ENCODE measurements around the gene AP3D1. TPM values are rescaled to one million over a fixed set of nuclear protein-coding genes. Genes with fewer than 3 reads are reported as not detected.

The AP3D1 gene
- total and polyA plus RNA-seq, 10 donors: 32.8 to 112 (median 96.2) TPM

DNA sequence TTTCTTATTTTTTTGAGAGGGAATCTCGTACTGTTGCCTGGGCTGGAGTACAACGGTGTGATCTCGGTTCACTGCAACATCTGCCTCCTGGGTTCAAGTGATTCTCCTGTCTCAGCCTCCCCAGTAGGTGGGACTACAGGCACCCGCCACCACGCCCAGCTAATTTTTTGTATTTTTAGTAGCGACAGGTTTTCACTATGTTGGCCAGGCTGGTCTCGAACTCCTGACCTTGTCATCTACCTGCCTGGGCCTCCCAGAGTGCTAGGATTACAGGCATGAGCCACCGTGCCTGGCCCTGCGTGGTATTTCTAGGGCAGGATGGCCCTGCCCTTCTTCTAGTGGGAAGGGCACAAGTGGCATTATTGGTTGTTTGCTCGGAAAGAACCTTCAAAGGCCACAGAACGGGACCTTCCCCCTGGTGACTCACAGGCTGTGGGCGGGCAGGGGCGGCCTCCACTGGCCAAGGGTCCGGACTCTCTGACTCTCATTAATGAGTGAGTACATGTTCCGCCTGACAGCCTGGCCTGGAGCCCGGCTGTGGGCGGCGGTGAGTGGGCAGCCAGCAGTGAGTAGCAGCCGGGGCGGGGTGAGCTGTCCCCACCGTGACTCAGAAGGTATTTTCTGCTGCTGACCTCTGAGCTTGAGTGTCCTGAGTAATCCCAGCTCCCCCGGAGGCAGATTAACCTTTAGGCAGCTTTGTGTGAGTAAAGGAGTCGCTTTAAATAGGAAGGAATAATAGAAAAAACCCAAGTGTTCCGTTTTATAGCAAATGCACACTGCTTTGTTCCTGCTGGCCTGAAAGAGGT, 17.5 kb upstream of the AP3D1 start:
- H3K4me1 ChIP-seq: peaks cover 72 to 97% (median 92%) of the 10 kb centered on the region in 6 donors
- H3K36me3 ChIP-seq: peaks cover 0 to 9% (median 3%) of the 10 kb centered on the region in 6 donors
- H3K27me3 ChIP-seq (replicated peaks in 1 of 7): no peaks in the 10 kb centered on the region
- peak overlapping the region in 6 of 8 donors; percentile 1 to 99 (median 16) for H3K4me3 ChIP-seq
- intact Hi-C loops (cut with DNase I; ENCODE audit: low total_unique reads): loop anchor here (10.0 kb wide), 1 partner anchor 66 kb away; the partner anchor contains the start of genes PLEKHJ1 and SF3A2
- WGBS, 5 donors: 3 to 12% (median 6%) methylated on average over 21 to 24 of the region's 24 CpGs
- DNase-seq: peak; percentile 96
- no peaks in the 10 kb centered on the region for H3K9me3 ChIP-seq
- H3K27ac ChIP-seq: peak overlapping the region; percentile 45 to 96 (median 93)
- TF ChIP-seq, protein P1, sequence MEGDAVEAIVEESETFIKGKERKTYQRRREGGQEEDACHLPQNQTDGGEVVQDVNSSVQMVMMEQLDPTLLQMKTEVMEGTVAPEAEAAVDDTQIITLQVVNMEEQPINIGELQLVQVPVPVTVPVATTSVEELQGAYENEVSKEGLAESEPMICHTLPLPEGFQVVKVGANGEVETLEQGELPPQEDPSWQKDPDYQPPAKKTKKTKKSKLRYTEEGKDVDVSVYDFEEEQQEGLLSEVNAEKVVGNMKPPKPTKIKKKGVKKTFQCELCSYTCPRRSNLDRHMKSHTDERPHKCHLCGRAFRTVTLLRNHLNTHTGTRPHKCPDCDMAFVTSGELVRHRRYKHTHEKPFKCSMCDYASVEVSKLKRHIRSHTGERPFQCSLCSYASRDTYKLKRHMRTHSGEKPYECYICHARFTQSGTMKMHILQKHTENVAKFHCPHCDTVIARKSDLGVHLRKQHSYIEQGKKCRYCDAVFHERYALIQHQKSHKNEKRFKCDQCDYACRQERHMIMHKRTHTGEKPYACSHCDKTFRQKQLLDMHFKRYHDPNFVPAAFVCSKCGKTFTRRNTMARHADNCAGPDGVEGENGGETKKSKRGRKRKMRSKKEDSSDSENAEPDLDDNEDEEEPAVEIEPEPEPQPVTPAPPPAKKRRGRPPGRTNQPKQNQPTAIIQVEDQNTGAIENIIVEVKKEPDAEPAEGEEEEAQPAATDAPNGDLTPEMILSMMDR (IDR thresholded peaks at IDR 0.05 in 8 of 11, conservative IDR thresholded peaks at IDR 0.05 in 3 of 11): no peak
- TF ChIP-seq POLR2AphosphoS5 (IDR thresholded peaks at IDR 0.05) (peak; percentile 86 to 94 (median 89)), POLR2A (IDR thresholded peaks at IDR 0.05) (peak in 1 of 3 donors; percentile 32)

GRCh38 chr19:2167896-2168618, 16.7 kb upstream of the AP3D1 start:
- Histone ChIP-seq H3K4me3 (peak overlapping the region in 6 of 8 donors; percentile 1 to 99 (median 16)), H3K9me3 (no peaks in the 10 kb centered on the region), H3K27ac (peak overlapping the region; percentile 45 to 96 (median 93)), H3K4me1 (peaks cover 69 to 94% (median 89%) of the 10 kb centered on the region in 6 donors), H3K36me3 (peaks cover 0 to 2% (median 0%) of the 10 kb centered on the region in 6 donors), H3K27me3 (replicated peaks in 1 of 7) (no peaks in the 10 kb centered on the region)
- TF ChIP-seq, protein P1 (IDR thresholded peaks at IDR 0.05 in 8 of 11, conservative IDR thresholded peaks at IDR 0.05 in 3 of 11): no peak
- TF ChIP-seq POLR2AphosphoS5 (IDR thresholded peaks at IDR 0.05): peak in 2 of 3 donors; percentile 59 to 72
- DNase-seq: peak; percentile 93
- intact Hi-C loops (cut with DNase I; ENCODE audit: low total_unique reads): loop anchor here (10.0 kb wide), 1 partner anchor 67 kb away; the partner anchor contains the start of genes PLEKHJ1 and SF3A2
- whole genome bisulfite sequencing, 5 donors: 19 to 43% (median 24%) methylated on average over 16 of the region's 16 CpGs

DNA sequence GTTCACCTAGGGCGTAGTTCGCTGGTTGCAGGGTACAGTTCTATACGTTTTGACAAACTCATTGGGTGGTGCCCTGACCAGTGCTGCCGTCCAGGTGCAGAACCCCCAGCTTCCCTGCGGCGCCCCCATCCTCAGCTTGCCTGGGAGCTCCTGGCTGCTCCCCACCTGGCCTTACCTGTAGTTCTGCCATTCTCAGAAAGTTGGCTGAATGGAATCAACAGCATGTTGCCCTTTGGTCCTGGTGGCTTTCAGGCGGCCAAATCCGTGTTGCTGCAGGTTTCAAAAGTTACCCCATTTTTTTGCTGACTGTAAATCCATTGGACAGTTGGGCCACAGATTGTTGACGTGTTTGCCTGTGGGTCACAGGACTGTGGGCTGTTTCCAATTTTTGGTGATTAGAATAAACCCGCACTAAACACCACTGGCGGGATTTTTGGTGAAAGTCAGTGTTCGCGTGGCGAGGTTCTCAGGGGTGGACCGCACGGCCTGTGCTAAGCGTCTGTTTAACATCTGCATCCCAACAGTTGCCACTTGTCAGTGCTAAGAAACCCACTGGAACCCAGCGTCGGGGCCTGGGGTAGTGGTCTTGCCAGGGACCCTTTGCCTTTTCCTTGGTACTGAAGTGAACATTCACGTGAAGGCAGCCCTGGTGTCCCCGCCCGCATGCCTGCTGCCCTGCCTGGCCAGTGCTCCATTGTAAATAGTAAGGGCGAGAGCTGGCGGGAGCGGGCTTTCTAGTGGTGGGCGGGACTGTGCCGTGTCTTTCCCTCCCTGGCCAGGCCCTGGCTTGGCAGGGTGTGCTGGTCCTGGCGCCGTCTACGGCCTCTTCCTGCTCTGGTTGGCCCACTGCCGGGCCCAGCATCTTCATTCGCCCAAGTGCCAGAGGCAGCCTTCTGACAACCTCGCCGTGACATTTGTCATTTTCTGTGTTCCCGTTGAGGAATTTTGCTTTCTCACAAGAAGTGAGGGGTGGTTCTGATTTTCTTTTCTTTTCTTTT, 15.7 kb upstream of the AP3D1 start:
- Histone ChIP-seq H3K27me3 (replicated peaks in 1 of 7) (no peaks in the 10 kb centered on the region), H3K9me3 (no peaks in the 10 kb centered on the region), H3K27ac (peak overlapping the region; percentile 45 to 96 (median 93)), H3K4me3 (peak overlapping the region in 2 of 8 donors; percentile 20 to 99), H3K36me3 (no peaks in the 10 kb centered on the region), H3K4me1 (peaks cover 64 to 93% (median 84%) of the 10 kb centered on the region in 6 donors)
- peak; percentile 88 for DNase-seq
- intact Hi-C loops (cut with DNase I; ENCODE audit: low total_unique reads): loop anchor here (10.0 kb wide), 1 partner anchor 68 kb away; the partner anchor contains the start of genes PLEKHJ1 and SF3A2
- WGBS, 5 donors: 55 to 71% (median 59%) methylated on average over 27 to 35 of the region's 35 CpGs
- TF ChIP-seq POLR2AphosphoS5 (IDR thresholded peaks at IDR 0.05) (peak; percentile 47 to 83 (median 75)), POLR2A (IDR thresholded peaks at IDR 0.05) (no peak)
- TF ChIP-seq, protein P1 (IDR thresholded peaks at IDR 0.05 in 8 of 11, conservative IDR thresholded peaks at IDR 0.05 in 3 of 11): no peak

Data from spleen (tissue), 11 donors.